Left renal pelvis (tissue), 4 donors: ENCODE data around the gene CLSTN3. TPM values are rescaled to one million over a fixed set of nuclear protein-coding genes. Genes with fewer than 3 reads are reported as not detected.
A peak's percentile ranks its signal among the peaks of the same experiment; 100 is the strongest.
"Not testable (repeated sequence)": the region's sequence is repeated elsewhere in the genome, so short reads cannot be mapped to it uniquely, and the experiment has no call there.

Source experiments
- DNase-seq, 4 donors: peaks; one replicate each; pipeline ENCODE4 v3.0.0-alpha.2; 2013; ENCODE audit warnings: low read depth in 4 of 4, low spot score in 3 of 4
- polyA plus RNA-seq, 4 donors: library from polyadenylated mRNA; unstranded; fragments of 120-200 nt; gene quantifications; one replicate each; pipeline ENCODE4 v1.2.1, GENCODE V29; 2013; ENCODE audit not compliant: insufficient read length in 4 of 4

Gene CLSTN3
- polyA plus RNA-seq, 4 donors, result 53.4 to 105 (median 76.9) TPM

DNA sequence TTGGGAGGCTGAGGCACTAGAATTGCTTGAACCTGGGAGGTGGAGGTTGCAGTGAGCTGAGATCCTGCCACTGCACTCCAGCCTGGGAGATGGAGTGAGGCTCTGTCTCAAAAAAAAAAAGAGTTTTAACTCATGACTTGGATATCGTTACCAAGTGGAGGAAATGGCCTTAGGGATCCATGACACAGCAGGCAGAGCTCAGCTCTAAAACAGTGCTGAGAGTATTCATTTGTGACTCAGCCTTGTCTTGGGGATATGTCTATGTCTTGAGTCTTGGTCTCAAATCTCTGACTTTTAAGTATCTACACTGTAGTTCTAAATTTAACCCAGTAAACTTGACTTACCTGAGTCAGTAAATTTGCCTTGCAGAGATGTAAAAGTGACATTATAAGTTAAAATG is 50.5 kb downstream of the CLSTN3 start:
- no peak for DNase-seq

DNA sequence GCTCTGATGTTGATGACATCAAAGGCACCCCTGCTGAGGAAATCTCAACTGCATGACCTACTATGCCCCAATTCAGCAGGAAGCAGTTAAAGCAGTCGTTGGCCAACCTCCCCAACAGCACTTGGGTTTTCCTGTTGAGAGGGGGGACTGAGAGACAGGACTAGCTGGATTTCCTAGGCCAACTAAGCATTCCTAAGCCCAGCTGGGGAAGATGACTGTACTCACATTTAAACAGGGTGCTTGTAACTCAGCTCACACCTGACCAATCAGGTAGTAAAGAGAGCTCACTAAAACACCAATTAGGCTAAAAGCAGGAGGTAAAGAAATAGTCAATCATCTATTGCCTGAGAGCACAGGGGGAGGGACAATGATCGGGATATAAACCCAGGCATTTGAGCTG is 55.9 kb downstream of the CLSTN3 start:
- DNase-seq, result not testable (repeated sequence)

DNA sequence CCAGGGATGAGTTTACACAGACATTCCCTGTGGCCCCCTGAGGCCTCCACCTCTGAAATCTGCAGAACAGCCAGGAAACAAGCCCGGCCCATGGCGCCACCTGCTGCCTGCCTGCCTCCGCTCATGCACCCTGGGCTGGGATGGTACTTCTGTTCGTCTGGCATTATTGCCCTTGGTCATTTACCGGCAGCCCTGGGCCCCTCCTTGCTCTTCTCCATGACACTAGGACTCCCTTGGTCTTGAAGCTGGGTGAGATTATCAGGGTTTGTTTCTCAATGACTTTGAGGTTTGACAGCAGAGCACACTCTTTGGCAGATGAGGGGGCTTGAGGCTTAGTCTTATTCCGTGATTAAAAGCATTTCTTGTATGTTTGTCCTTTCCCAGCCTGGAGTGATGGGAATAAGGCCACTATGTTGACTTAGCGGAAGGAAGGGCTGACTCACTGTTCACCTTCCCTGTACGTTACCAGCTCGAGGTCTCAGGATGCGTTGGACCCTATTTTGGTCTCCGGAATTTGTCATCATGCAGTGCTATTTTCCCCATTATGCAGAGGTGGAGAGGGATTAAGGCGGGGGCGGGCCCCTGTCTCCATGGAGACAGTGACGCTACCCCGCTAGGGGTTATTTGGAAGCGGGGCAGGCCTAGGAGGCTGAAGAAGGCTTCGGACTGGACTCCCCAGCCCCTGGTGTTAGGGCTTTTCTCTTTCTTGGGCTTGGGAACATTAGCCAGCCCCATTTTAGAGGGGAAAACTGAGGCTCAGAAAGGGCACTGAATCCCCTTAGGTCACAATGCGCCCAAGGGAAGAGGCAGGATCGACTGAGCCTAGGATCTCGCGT is 58.6 kb downstream of the CLSTN3 start:
- peak in 2 of 4 donors; percentile 20 to 27 for DNase-seq

DNA sequence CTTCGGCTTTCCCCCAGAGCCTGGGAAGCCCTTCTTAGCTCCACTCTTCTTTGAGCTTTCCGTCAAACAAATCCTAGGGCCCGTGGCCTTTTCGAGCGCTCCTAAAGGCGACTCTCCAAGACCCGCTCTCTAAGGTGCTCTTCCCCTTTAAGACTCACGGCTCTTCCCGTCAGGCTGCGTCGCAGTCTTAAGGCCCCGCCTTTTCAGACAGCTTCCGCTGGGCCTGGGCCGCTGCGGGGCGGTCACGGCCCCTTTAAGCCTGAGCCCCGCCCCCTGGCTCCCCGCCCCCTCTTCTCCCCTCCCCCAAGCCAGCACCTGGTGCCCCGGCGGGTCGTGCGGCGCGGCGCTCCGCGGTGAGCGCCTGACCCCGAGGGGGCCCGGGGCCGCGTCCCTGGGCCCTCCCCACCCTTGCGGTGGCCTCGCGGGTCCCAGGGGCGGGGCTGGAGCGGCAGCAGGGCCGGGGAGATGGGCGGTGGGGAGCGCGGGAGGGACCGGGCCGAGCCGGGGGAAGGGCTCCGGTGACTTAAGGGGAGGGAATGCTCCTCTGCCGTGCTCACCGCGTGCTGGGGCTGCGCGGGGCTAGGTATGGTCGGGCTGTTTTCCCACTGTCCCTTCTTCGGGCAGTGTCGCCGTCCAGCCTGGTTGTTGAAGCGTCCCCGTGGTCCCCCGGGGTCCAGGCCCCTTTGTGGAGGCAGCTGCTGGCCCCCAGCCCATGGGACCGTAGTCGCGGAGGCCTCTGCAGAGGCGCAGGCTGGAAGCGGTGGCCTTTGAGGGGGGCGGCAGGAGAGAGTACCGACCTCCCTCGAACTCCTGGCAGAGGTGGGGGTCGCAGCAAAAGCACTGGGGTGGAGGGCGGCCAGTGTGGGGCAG is 59.5 kb downstream of the CLSTN3 start, which contains the start of gene PEX5:
Gene PEX5, plus strand, starts transcription at position 289 of the 870 bp plus-strand sequence. CDS start 692 bp downstream, outside the sequence.
- peak; percentile 81 to 89 (median 84) for DNase-seq

DNA sequence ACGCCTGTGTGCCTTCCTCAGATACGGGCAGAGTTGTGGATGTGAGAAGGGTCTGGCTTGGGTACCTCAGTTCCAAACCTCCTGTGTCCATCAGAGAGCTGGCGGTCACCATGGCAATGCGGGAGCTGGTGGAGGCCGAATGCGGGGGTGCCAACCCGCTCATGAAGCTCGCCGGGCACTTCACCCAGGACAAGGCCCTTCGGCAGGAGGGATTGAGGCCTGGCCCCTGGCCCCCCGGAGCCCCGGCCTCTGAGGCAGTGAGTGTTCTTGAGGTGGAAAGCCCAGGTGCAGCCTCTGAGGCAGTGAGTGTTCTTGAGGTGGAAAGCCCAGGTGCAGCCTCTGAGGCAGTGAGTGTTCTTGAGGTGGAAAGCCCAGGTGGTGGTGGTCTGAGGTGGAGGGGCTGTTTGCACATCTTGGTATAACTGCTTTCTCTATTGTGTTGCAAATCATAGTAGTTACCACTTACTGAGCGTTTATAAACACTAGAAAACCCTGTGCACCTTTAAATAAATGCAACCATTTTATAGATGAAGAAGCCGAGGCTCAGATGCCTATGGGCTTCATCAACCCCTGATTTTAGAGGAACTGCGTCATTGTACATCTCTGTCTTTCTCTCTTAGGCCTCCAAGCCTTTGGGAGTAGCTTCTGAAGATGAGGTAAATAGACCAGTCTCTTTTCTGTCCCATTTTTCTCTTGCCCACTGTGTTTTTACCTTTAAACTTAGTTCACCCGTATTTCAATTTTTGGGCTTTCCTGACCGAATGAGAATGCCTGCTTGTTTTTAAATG is 60.3 kb downstream of the CLSTN3 start:
- no peak for DNase-seq

DNA sequence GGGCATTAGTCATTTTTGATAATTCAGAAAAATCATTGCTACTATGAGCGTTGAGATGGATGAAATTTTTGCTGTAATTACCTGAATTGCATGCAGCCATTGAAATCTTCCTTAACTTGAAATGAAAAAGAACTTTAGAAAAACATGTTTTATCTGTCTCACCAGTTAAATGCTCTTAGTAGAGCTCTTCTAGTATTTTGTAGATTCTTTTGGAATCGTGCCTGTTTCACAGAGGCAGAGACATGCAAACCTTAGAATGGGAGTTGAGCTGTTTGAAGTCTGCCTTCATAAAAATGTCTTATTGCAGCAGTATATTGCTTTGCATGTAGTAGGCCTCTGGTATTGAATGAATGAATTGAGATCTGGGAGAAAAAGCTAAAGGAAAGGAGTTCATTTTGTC is 63.5 kb downstream of the CLSTN3 start:
- no peak for DNase-seq

DNA sequence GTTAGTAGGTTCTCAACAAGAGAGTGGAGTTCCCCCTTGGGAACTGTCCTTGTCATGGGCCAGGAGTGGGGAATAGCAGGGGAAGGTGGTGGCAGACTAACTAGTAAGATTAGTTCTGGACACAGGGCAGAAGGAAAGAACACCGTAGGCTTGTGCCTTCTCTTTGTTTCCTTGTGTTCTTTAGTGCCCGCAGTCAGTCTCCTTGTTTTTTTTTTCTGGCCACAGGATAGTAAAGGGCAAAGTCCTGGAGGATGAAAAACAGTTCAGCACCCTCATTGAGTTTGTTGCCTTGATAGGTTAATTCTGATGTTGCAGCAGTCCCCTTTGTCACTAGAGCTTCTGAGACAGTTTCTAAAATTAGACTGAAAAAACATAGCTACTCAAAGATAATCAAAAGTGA is 67.7 kb downstream of the CLSTN3 start:
- no peak for DNase-seq

DNA sequence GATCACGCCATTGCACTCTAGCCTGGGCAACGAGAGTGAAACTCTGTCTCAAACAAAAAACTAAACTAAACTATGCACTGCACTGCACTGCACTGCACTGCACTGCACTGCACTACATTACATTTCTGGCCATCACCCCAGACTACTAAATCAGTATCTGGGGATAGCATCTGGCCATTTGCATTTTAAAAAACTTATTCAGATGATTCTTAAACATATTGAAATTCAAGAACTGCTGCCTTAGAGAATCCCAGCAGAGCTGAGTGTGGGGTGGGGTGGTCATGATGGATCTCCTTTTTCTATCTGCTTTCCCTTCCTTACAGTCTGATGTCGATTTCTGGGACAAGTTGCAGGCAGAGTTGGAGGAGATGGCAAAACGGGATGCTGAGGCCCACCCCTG is 72.9 kb downstream of the CLSTN3 start:
- no peak for DNase-seq

DNA sequence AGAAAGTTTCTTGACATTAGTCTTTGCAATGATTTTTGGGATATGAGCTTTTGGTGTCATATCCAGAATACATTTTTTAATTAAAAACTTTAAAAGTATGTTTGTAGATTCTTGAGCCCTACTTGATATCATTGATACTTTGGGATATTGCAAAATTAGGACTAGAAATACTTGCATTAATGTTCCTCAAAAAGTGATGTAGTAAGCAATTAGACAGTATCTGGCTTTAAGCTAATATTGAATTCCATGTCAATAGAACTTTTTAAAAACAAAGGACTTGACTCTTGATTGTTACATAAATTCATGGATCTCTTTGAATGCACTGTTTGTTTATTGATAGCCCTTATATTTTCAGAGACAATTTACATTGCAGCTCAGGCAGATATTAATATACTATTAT is 74.9 kb downstream of the CLSTN3 start:
- no peak for DNase-seq

DNA sequence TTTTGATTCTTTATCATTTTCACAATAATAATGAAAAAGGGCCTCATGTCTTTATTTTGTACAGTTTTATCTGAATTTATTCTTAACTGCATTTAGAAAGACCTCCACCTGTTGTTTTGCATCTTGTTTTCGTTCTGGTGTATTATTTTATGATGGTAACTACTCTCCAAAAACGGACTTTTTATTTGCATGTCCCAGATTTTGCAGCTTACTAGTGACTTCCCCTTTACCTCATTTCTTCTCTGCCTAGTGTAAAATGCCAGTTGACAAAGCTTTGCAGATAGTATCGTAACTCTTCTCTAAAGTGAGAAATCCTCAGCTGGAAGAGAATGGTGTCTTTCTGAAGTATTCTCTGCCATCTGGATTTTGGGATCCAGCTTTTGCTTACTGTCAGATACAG is 76.5 kb downstream of the CLSTN3 start:
- no peak for DNase-seq

DNA sequence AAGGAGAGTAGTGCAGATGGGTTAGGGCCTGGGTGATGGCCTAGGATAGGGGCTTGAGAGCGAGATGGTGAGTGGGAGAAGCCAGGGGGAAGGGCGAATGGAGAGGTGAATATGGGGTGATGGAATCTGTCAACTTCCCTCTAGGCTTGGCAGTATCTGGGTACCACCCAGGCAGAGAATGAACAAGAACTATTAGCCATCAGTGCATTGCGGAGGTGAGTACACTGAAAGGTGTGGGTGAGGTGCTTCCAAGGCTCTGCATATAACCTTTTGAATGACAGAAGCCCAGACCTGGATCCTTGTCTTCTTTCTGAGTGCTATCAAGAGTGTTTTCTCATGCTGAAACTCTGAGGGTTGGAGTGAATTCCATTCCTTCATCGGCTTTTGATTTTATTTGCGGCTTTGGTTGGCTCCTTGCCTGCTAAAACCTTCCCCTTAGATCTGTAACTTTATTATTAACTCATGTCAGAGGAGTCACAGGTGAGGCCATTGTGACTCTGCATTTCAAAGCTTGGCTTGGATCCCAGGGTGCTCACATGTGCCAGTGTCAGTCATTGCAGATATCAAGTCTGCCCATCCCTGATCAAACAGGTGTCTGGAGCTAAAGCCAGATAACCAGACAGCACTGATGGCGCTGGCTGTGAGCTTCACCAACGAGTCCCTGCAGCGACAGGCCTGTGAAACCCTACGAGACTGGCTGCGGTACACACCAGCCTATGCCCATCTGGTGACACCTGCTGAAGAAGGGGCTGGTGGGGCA is 77.9 kb downstream of the CLSTN3 start:
- no peak for DNase-seq

Other genes with a start within 250 kb of the CLSTN3 start
- gene LRRC23, start 225.5 kb upstream of the CLSTN3 start, polyA plus RNA-seq, result 10 to 100 TPM in 3 of 4 donors, 1 to 10 TPM in 1; 8.6 to 19.2 (median 16.7) TPM
- gene ENO2, start 215.8 kb upstream of the CLSTN3 start, polyA plus RNA-seq, result 10 to 100 TPM; 10.5 to 16.4 (median 14.2) TPM
- gene ATN1, start 202.4 kb upstream of the CLSTN3 start, polyA plus RNA-seq, result 100 to 1,000 TPM in 3 of 4 donors, 10 to 100 TPM in 1; 97.0 to 158 (median 125) TPM
- gene RNU7-1, start 186.6 kb upstream of the CLSTN3 start, polyA plus RNA-seq, result not detected
- 100 to 1,000 TPM; 130 to 222 (median 167) TPM for gene C12orf57, start 186.3 kb upstream of the CLSTN3 start, polyA plus RNA-seq
- 10 to 100 TPM; 10.3 to 26.7 (median 18.8) TPM for gene PTPN6, start 179.0 kb upstream of the CLSTN3 start, polyA plus RNA-seq
- gene PHB2, start 159.7 kb upstream of the CLSTN3 start, polyA plus RNA-seq, result 100 to 1,000 TPM; 213 to 266 (median 248) TPM
- 10 to 100 TPM; 40.3 to 49.6 (median 44.2) TPM for gene EMG1, start 159.5 kb upstream of the CLSTN3 start, polyA plus RNA-seq
- gene LPCAT3, start 111.9 kb upstream of the CLSTN3 start, polyA plus RNA-seq, result 10 to 100 TPM; 33.8 to 67.5 (median 57.9) TPM
- gene C1S, start 69.7 kb upstream of the CLSTN3 start, polyA plus RNA-seq, result 100 to 1,000 TPM in 1 of 4 donors, 10 to 100 TPM in 3; 50.5 to 257 (median 62.0) TPM
- gene C1R, start 37.9 kb upstream of the CLSTN3 start, polyA plus RNA-seq, result 100 to 1,000 TPM in 1 of 4 donors, 10 to 100 TPM in 3; 33.9 to 275 (median 59.1) TPM
- gene C1RL, start 21.2 kb upstream of the CLSTN3 start, polyA plus RNA-seq, result 10 to 100 TPM; 30.2 to 39.2 (median 36.1) TPM
- 10 to 100 TPM; 18.4 to 55.4 (median 51.4) TPM for gene RBP5, start 1.5 kb upstream of the CLSTN3 start, polyA plus RNA-seq
- gene PEX5, start 59.3 kb downstream of the CLSTN3 start, polyA plus RNA-seq, result 10 to 100 TPM; 36.2 to 50.7 (median 44.5) TPM
- gene ACSM4, start 173.7 kb downstream of the CLSTN3 start, polyA plus RNA-seq, result under 1 TPM in 2 of 4 donors, not detected in 2; 0.07 to 0.09 TPM